K562 (cell line): ENCODE data around the gene FGR. TPM values are rescaled to one million over a fixed set of nuclear protein-coding genes. Genes with fewer than 3 reads are reported as not detected.

Experiments
- ATF6 ChIP-seq: sonication (generic); formaldehyde crosslinking; IDR thresholded peaks from 2 replicates; pipeline ENCODE4 v1.4.0; 2020; ENCODE audit warnings: mild to moderate bottlenecking, missing genetic modification reagents
- CBFB ChIP-seq: sonication (generic); formaldehyde crosslinking; IDR thresholded peaks from 2 replicates; pipeline ENCODE4 v1.4.0; 2020; ENCODE audit warnings: mild to moderate bottlenecking, missing genetic modification reagents
- DEAF1 ChIP-seq: fragments of 450-650 bp; formaldehyde crosslinking; IDR thresholded peaks from 2 replicates; pipeline ENCODE4 v1.4.0; 2020; ENCODE audit warnings: mild to moderate bottlenecking, moderate library complexity
- FOXJ3 ChIP-seq: sonication (generic); formaldehyde crosslinking; IDR thresholded peaks from 2 replicates; pipeline ENCODE4 v1.4.0; 2020; ENCODE audit warnings: mild to moderate bottlenecking, missing genetic modification reagents
- FOXK1 ChIP-seq: sonication (generic); formaldehyde crosslinking; IDR thresholded peaks from 2 replicates; pipeline ENCODE4 v1.8.0; 2022; ENCODE audit warnings: missing genetic modification reagents, mild to moderate bottlenecking, borderline replicate concordance
- GABPB2 ChIP-seq: fragments of 250-450 bp; sonication (Bioruptor Pico); conservative IDR thresholded peaks from 2 replicates; pipeline ENCODE4 v1.5.1; 2021; ENCODE audit warnings: mild to moderate bottlenecking
- HDAC1 ChIP-seq, 2 experiments: fragments of 450-650 bp; IDR thresholded peaks; 2 replicates each; pipeline ENCODE4 v1.6.1; 2016 to 2017; ENCODE audit warnings: inconsistent platforms in 1 of 2, mild to moderate bottlenecking in 1 of 2, moderate library complexity in 1 of 2
- HDAC6 ChIP-seq: IDR thresholded peaks from 2 replicates; pipeline ENCODE4 v1.6.1; 2012; ENCODE audit warnings: low read depth, mild to moderate bottlenecking, control low read depth, inconsistent platforms, low read length, moderate library complexity
- KDM5B ChIP-seq: fragments of 200-600 bp; sonication (generic); IDR thresholded peaks from 2 replicates; pipeline ENCODE4 v1.6.1; 2012; ENCODE audit warnings: low read depth, mild to moderate bottlenecking, moderate library complexity, low read length, control low read depth, inconsistent platforms; ENCODE audit not compliant: insufficient replicate concordance
- NR2C1 ChIP-seq, 2 experiments: fragments of 450-650 bp; IDR thresholded peaks; 2 replicates each; pipeline ENCODE4 v1.6.1; 2017; ENCODE audit warnings: mild to moderate bottlenecking in 2 of 2, antibody characterized with exemption in 1 of 2, inconsistent platforms in 1 of 2, missing compliant biosample characterization in 1 of 2, missing genetic modification characterization in 1 of 2
- PCBP1 ChIP-seq: fragments of 200-400 bp; formaldehyde crosslinking; IDR thresholded peaks from 2 replicates; pipeline ENCODE4 v1.6.1; 2018; ENCODE audit warnings: mild to moderate bottlenecking, low read depth, low read length; ENCODE audit not compliant: poor library complexity, severe bottlenecking
- POLR2B ChIP-seq: fragments of 450-650 bp; IDR thresholded peaks from 2 replicates; pipeline ENCODE4 v1.6.1; 2018; ENCODE audit warnings: low read depth; ENCODE audit not compliant: partially characterized antibody
- SMAD2 ChIP-seq: fragments of 150-350 bp; IDR thresholded peaks from 2 replicates; pipeline ENCODE4 v1.6.1; 2014; ENCODE audit warnings: low read depth, mild to moderate bottlenecking, low read length
- SP1 ChIP-seq: sonication (generic); formaldehyde crosslinking; IDR thresholded peaks from 2 replicates; pipeline ENCODE4 v1.8.1; 2022; ENCODE audit warnings: mild to moderate bottlenecking, missing genetic modification reagents
- SUPT5H ChIP-seq: fragments of 450-650 bp; IDR thresholded peaks from 2 replicates; pipeline ENCODE4 v1.6.1; 2016
- TFE3 ChIP-seq: fragments of 450-650 bp; formaldehyde crosslinking; IDR thresholded peaks from 2 replicates; pipeline ENCODE4 v1.4.0; 2020; ENCODE audit warnings: mild to moderate bottlenecking, mixed read lengths
- TRIM24 ChIP-seq, 2 experiments: fragments of 450-650 bp; IDR thresholded peaks; 2 replicates each; pipeline ENCODE4 v1.6.1; 2016
- ZBTB1 ChIP-seq: sonication (generic); formaldehyde crosslinking; IDR thresholded peaks from 2 replicates; pipeline ENCODE4 v1.8.1; 2023; ENCODE audit warnings: missing genetic modification reagents, low read depth, mild to moderate bottlenecking, borderline replicate concordance
- ZBTB9 ChIP-seq: fragments of 450-650 bp; formaldehyde crosslinking; IDR thresholded peaks from 2 replicates; pipeline ENCODE4 v1.4.0; 2020; ENCODE audit warnings: mild to moderate bottlenecking, moderate library complexity
- ZFP91 ChIP-seq: sonication (generic); formaldehyde crosslinking; IDR thresholded peaks from 2 replicates; pipeline ENCODE4 v1.8.0; 2022; ENCODE audit warnings: mild to moderate bottlenecking, missing genetic modification reagents
- ZNF324 ChIP-seq: fragments of 250-450 bp; sonication (Bioruptor Pico); IDR thresholded peaks from 2 replicates; pipeline ENCODE4 v1.4.0; 2020; ENCODE audit warnings: mild to moderate bottlenecking
- polyA plus RNA-seq, 8 experiments: library from polyadenylated mRNA; depleted of rRNA in 4 of 8; stranded (reverse) in 5 of 8; unstranded in 3 of 8; fragments of >200 nt; fragmentation: Nextera tagmentation in 2 of 8; fragmentation: Illumina TruSeq in 1 of 8; extraction: Ambion mirVana in 2 of 8; extraction: Trizol in 1 of 8; gene quantifications; 2 replicates each; pipeline versions ENCODE4 v1.2.1 to v1.2.3, GENCODE V29; 2011 to 2014; ENCODE audit warnings: inconsistent platforms in 1 of 8, missing spikeins in 1 of 8
- total RNA-seq, 7 experiments: library from RNA; depleted of rRNA in 6 of 7; stranded (reverse); fragments of >200 nt in 6 of 7; fragmentation: Illumina TruSeq in 2 of 7; extraction: Trizol in 2 of 7; gene quantifications; 2 replicates each; pipeline versions ENCODE4 v1.2.1 to v1.2.3, GENCODE V29; 2011 to 2021; ENCODE audit warnings: low replicate concordance in 1 of 7

Gene FGR
- total and polyA plus RNA-seq, 9 of the 15 experiments (the other 6 are each of a cell fraction or from before 2014, with no cell fraction given), result 0.04 to 0.11 TPM; not detected in 7

GRCh38 chr1:27666791-27667254, 31.8 kb upstream of the FGR start (continued):
- TF ChIP-seq NR2C1 (IDR thresholded peaks at IDR 0.05) (no peak), NR2C1 (tag; IDR thresholded peaks at IDR 0.05) (no peak), PCBP1 (no peak), FOXJ3 (no peak), SMAD2 (no peak), FOXK1 (CRISPR knock-in tag) (no peak), SP1 (CRISPR knock-in tag) (no peak), SUPT5H (peak; percentile 28; the same call in 1 of the 2 replicates), TRIM24 (IDR thresholded peaks at IDR 0.05) (0 out of 4 replicates have a peak, but pooled peaks of 1 of the 2 experiments have one; percentile 20), HDAC1 (IDR thresholded peaks at IDR 0.05) (0 out of 4 replicates have a peak, but pooled peaks of 1 of the 2 experiments have one; percentile 40), POLR2B (no peak), GABPB2 (no peak), DEAF1 (no peak), ZBTB1 (CRISPR knock-in tag) (no peak), ZFP91 (CRISPR knock-in tag) (no peak), HDAC6 (no peak), ATF6 (CRISPR knock-in tag) (no peak), ZBTB9 (CRISPR knock-in tag) (no peak), TFE3 (CRISPR knock-in tag) (no peak), CBFB (CRISPR knock-in tag) (no peak), KDM5B (no peak), ZNF324 (CRISPR knock-in tag) (no peak)
